Fibroblast of lung (primary cell): ENCODE measurements around the gene GABRG3.

ENCODE experiments used
- EZH2 ChIP-seq: IDR thresholded peaks from 2 replicates; pipeline ENCODE4 v1.5.1; 2012; ENCODE audit warnings: low read length, control low read depth, mild to moderate bottlenecking; ENCODE audit errors: missing control alignments
- TF ChIP-seq, protein P1 (sequence below), 2 donors: IDR thresholded peaks in 1 of 2; conservative IDR thresholded peaks in 1 of 2; 1 replicate in 1 of 2; 2 replicates in 1 of 2; pipeline ENCODE4 v1.5.1; 2011 to 2012; ENCODE audit warnings: low read length in 2 of 2, control low read depth in 1 of 2, inconsistent platforms in 1 of 2, low read depth in 1 of 2, mild to moderate bottlenecking in 1 of 2

- TF ChIP-seq, protein P1, sequence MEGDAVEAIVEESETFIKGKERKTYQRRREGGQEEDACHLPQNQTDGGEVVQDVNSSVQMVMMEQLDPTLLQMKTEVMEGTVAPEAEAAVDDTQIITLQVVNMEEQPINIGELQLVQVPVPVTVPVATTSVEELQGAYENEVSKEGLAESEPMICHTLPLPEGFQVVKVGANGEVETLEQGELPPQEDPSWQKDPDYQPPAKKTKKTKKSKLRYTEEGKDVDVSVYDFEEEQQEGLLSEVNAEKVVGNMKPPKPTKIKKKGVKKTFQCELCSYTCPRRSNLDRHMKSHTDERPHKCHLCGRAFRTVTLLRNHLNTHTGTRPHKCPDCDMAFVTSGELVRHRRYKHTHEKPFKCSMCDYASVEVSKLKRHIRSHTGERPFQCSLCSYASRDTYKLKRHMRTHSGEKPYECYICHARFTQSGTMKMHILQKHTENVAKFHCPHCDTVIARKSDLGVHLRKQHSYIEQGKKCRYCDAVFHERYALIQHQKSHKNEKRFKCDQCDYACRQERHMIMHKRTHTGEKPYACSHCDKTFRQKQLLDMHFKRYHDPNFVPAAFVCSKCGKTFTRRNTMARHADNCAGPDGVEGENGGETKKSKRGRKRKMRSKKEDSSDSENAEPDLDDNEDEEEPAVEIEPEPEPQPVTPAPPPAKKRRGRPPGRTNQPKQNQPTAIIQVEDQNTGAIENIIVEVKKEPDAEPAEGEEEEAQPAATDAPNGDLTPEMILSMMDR (conservative IDR thresholded peaks at IDR 0.05 in 1 of 2, IDR thresholded peaks at IDR 0.05 in 1 of 2; ENCODE audit: low read depth in 1 of 2, low read length in 2 of 2), result no peak
- TF ChIP-seq EZH2, result no peak
These were observed 389.3 kb downstream of the GABRG3 start for GRCh38 chr15:27360316-27360715.
